AG10803 (cell line): ENCODE results near the gene FAM20B.

Experiments used
- DNase-seq: peaks from one replicate; pipeline ENCODE4 v3.0.0; 2010; ENCODE audit warnings: low read depth
- H3K4me3 ChIP-seq: 2 replicates; pipeline ENCODE4 v1.5.1; 2011; ENCODE audit warnings: mild to moderate bottlenecking, low read length, control low read depth
- TF ChIP-seq, protein P1 (sequence below): conservative IDR thresholded peaks from 2 replicates; pipeline ENCODE4 v1.5.1; 2011; ENCODE audit warnings: mild to moderate bottlenecking, low read length, control low read depth, inconsistent platforms

Gene FAM20B

GRCh38 chr1:179023946-179024650 is 1.6 kb upstream of the FAM20B start:
- no peak for DNase-seq
- no peak overlapping the region for H3K4me3 ChIP-seq
- TF ChIP-seq, protein P1, sequence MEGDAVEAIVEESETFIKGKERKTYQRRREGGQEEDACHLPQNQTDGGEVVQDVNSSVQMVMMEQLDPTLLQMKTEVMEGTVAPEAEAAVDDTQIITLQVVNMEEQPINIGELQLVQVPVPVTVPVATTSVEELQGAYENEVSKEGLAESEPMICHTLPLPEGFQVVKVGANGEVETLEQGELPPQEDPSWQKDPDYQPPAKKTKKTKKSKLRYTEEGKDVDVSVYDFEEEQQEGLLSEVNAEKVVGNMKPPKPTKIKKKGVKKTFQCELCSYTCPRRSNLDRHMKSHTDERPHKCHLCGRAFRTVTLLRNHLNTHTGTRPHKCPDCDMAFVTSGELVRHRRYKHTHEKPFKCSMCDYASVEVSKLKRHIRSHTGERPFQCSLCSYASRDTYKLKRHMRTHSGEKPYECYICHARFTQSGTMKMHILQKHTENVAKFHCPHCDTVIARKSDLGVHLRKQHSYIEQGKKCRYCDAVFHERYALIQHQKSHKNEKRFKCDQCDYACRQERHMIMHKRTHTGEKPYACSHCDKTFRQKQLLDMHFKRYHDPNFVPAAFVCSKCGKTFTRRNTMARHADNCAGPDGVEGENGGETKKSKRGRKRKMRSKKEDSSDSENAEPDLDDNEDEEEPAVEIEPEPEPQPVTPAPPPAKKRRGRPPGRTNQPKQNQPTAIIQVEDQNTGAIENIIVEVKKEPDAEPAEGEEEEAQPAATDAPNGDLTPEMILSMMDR, result no peak

DNA sequence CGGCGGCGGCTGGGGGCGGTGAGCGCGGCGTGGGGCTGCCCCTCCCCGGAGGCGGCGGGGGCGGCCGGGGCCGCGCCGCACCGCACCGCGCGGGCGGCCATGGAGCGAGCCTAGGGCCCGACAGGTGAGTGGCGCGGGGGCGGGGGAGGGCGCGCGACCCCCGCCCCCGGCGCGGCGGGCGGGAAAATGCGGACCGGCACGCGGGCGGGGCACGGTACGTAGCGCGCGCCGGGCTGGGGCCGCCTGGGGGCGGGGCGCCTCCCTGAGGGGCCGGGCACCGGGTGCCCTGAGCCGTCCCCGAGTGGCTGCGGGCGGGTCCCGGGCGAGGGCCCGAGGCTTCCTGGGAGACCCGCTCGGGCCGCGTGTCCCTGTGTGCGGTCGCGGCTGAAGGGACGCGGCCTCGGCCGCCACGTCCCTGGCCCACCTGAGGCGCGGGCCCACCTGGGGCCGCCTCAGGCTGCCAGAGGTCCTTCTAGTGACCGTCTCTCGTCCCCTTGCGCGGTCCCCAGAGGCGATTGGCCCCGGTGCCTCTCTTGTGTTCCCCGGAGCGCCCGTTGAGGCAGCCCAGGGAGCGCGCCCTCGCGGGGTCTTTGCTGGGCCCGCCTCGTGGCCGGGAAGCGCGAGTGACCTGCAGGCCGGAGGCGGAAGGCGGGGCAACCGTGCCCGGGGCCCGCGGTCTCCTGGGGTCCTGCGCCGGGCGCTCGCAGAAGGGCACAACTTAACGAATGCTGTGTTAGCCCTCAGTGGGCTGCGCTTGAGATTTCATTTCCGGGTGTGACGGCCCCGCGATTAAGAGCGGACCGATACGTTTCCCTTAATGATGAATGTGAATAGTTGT is 500 bp downstream of the FAM20B start:
- peak; percentile 44 for DNase-seq
- TF ChIP-seq, protein P1, result no peak

GRCh38 chr1:179026813-179027669 is 1.3 kb downstream of the FAM20B start:
- peak overlapping the region; percentile 79 for H3K4me3 ChIP-seq
- DNase-seq, result peak; percentile 24
- TF ChIP-seq, protein P1, result 0 out of 2 replicates have a peak, but pooled peaks have one; percentile 1

More for the DNA sequence above, 500 bp downstream of the FAM20B start:
- H3K4me3 ChIP-seq, result peak overlapping the region; percentile 79

DNA sequence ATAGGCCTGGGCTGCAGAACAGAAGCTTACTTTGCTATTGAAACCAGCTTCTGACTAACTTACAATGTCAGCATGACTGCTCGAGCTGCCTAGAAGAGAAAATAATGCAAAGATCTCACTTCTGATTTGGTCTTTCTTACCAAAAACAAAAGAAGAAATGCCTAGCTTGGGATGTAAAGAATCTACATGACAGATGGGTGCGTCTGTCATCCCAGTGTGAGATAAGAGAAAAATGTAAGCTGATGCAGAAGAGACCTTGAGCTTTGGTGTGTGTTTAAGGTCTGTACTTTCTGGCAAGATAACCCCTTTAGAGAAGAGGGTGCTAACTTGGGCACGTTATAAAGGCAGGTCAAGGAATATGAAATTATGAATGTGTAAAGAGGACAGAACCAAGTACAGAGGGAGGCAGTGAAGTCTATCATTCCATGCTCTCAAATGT is 3.6 kb downstream of the FAM20B start:
- TF ChIP-seq, protein P1, result no peak
- H3K4me3 ChIP-seq, result no peak overlapping the region
- DNase-seq, result no peak

DNA sequence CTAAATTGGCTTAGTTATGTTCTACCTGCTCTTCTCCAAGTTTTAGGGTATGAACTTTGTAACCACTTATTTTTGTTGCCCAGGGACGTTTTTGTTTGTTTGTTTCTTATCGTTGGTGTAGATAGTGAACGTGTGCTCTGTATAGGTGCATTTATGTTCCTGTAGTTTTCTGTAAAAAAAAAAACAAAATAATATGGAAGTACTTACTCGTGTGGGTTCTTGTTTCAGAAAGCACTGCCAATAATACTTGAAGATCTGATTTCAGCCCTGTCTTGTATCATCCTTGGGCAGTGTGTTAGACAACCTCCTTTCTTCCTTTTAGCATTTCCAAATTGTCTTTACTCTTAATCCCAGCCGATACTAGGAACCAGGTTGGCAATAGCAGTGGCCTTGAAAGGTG is 4.4 kb downstream of the FAM20B start:
- TF ChIP-seq, protein P1, result no peak
- no peak overlapping the region for H3K4me3 ChIP-seq
- DNase-seq, result no peak

DNA sequence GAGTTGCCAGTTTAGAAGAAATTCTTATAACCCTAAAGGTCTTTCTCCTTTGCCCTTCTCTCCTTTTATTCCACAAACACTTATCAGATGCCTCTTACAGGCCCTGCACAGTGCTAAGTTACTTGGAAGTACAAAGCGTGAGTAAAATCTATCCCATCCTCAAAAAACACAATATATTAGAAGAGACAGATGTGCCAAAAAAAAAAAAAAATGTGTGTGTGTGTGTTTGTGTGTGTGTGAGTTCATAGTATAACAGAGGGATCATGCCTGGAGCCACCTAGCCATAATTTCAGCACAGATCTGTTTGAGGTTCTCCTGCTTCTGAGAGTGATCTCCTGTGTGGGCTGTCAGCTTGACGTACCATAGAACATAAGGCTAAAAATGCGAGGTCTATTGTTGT is 5.0 kb downstream of the FAM20B start:
- no peak for DNase-seq
- TF ChIP-seq, protein P1, result no peak

More for the DNA sequence above, 5.0 kb downstream of the FAM20B start:
- no peak overlapping the region for H3K4me3 ChIP-seq
